HG03378 (cell line): ENCODE results near the gene TMPRSS6.

Source experiments
- ATAC-seq: cut with Tn5 transposase; IDR thresholded peaks from one replicate; pipeline ENCODE4 v1.9.1; 2021; ENCODE audit warnings: mild to moderate bottlenecking, moderate library complexity; ENCODE audit not compliant: unreplicated experiment

TMPRSS6 gene

DNA sequence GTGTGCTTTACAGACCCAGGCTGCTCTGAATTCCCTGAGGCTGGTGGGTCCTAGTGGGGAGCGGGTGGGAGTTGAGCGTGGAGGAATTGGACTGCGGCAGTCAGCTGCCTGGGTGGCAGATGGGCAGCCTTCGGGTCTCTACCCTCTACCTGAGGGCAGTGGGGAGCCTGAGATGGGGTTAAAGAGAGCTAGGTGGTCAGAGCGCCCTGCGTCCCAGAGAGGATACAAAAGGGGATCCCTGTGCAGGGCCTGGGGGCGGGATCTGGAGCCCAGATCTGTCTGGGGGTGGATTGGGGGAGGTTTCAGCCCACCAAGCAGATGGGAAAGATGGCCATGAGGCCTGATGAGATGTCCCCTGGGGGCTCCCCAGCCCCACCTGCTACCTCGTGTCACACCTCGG is 39.8 kb downstream of the TMPRSS6 start:
- no peak for ATAC-seq

DNA sequence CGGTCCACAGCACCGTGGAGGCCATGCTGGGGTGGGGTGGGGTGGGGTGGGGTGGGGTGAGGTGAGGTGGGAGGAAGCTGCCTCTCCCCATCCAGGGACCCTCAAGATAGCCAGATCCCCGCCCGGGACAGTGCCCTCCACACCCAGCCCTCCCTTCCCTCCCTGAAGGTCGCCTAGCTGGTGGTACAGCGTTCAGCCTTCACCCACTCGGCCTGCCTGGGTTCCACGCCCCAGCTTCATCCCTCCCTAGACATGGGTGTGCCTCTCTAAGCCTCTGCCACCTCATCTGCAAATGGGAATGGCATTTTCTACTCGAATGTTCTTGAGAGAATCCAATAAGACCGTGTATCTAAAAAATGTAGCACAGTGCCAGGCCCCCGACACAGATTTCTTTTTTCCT is 40.2 kb downstream of the TMPRSS6 start:
- no peak for ATAC-seq

DNA sequence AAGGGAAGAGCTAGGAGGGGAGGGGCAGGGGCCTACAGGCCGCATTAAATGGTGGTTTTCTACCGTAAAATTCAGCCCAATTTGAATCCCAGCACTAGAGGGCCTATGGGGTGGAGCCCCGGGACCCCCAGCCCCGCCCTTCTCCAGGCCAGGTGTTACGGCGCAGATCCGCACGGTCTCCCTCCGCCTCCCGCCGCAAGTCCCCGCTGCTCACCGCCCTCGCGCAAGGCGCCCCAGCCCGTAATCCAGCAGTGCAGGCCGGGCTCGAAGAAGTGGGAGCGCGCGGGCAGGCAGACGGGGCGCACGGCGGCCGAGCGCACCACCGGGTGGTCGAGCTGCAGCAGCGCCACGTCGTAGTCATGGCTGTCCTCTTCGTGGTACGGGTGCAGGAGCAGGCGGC is 40.7 kb downstream of the TMPRSS6 start:
- no peak for ATAC-seq

DNA sequence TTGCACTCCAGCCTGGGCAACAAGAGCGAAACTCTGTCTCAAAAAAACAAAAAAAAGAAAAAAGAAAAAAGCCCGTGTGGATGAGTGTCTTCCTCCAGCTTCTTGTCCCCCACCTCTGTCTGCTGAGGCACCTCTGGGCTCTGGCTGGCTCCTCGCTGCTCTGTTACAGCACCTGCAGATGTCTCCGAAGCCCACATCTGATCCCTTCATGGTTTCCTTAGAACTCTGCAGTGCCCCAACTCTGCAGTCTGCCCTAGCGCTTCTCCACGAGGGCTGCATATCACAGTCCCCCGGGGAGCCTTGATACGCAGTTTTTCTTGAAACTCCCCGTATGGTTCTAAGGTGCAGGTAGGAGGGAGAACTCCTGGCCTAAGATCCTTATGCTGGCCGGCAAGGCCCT is 42.1 kb downstream of the TMPRSS6 start:
- ATAC-seq = no peak

DNA sequence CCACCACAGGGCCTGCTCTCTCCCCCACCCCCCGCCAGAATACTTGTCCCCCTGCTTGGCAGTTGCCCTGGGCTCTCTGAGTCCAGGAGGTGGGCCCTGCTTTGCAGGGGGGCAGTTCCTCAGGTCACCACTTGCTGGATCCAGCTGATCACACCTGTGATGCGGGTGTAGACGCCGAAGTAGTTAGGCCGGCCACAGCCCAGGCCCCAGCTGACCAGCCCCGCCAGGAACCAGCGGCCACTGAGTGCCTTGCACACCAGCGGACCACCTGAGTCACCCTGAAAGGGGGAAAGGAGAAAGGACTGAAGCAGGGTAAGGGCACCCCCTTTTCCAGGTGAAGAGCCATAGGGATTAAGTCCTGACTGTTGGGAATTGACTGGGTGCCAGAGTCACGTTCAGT is 43.6 kb downstream of the TMPRSS6 start:
- ATAC-seq = no peak

DNA sequence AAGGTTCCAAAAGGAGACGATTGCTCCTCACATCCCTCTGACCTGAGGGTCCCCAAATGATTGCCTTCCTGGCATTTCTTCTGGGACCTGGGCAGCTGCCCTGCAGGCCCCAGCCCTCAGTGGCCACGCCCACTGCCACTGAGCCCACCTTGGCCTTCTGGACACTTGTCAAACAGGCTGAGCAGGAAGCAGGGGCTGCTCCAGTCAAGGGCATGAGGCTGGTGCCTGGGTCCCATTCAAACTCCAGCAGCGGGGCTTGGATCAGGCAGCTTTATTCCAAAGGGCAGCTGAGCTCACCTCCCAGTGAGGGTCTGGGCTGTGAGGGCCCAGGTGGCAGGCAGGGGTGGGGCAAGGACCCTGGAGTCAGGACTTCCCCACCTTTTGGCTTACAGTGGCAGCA is 44.3 kb downstream of the TMPRSS6 start:
- no peak for ATAC-seq

DNA sequence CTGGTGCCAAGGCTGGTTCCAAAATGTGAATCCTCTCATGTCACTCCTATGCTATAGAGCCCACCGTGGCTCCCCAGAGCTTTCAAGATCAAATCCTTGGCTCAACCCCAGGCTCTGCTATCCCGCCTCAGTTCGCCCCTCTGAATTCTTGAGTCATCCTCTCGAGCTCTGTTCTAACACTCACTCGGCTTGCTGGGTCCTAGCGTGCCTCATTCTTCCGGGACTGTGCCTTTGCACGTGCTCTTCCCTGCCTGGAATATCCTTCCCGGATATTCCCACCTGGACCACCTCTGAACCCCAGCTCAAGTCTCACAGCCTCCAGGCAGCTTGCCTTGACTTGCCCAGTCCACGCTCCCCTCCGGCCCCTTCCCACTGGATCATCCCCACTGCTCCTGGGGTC is 45.0 kb downstream of the TMPRSS6 start:
- no peak for ATAC-seq

DNA sequence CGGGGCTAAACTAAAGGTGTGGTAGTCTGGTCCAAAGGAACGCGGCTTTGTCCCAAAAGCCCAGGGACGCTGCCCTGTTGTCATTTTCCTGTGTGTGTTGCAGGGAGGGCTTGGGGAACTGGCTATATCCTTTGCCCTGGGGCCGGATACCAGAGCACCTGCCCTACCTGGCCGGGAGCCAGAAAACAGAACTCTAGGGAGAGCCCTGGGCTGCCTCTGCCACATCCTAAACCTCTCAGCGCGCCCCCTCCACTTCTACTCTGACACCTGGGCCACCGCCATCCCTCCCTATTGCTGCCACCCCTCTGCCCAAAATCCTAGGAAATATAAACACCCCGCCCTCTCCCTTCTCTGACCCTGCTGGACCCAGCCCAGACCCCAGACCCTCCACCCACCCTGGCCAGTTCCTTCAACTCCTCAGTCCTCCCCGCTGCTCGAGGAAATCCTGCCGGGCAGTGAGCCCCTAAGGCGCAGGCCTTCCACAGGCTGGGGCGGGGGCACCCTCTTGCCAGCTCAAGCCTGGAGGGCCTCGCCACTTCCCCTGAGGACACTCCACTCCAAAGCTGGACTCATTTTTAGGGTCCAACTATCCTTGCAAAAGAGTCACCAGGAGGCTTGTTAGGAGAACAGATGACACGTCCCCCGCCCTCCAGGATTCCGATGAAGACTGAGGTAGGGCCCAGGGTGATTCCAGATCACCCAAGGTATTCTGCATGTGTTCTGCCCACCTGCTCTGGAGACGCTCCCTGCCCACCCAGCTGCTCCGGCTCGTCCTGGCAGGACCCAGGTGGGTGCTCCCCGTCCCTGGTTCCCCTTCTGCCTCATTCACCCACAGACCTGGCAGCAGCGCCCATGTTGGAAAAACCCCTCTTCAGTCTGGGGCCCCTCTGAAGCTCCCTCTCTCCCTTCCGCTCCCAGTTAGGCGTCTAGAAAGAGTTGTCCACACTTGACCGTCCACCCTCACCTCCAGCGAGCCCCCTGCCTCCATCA is 45.8 kb downstream of the TMPRSS6 start:
- ATAC-seq = no peak

DNA sequence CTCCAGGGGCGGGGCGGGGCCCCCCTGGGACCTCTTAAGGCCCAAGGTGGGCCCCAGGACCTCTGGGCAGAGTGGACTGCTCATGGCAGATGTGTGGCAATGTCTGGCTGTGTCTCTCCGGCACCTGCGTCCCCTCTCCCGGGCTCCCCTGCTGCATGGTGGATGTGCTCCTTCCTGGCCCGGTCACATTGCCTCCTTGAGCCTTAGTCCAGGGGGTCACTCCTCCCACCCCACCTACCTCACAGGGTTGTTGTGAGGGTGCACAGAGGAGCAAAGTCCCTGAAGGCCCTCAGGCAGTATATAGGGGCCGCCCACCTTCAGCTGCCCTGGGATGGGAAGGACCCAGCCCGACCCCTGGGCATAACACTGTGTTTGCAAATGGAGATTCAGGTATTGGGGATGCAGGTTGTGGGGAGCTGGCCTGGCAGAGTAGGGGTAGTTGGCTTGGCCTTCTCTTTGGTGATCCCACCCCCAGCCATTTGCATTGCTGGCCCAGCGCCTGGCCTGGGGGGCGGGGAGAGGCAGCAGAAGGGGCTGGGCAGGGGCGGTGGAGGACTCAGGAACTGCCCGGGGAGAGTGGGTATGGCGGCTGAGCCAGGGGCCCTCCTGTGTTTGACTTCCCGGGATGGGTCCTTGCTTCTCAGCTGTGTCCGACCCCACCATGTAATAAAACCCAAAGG is 46.7 kb downstream of the TMPRSS6 start:
- no peak for ATAC-seq

GRCh38 chr22:37062376-37062675 is 47.2 kb downstream of the TMPRSS6 start:
- no peak for ATAC-seq

DNA sequence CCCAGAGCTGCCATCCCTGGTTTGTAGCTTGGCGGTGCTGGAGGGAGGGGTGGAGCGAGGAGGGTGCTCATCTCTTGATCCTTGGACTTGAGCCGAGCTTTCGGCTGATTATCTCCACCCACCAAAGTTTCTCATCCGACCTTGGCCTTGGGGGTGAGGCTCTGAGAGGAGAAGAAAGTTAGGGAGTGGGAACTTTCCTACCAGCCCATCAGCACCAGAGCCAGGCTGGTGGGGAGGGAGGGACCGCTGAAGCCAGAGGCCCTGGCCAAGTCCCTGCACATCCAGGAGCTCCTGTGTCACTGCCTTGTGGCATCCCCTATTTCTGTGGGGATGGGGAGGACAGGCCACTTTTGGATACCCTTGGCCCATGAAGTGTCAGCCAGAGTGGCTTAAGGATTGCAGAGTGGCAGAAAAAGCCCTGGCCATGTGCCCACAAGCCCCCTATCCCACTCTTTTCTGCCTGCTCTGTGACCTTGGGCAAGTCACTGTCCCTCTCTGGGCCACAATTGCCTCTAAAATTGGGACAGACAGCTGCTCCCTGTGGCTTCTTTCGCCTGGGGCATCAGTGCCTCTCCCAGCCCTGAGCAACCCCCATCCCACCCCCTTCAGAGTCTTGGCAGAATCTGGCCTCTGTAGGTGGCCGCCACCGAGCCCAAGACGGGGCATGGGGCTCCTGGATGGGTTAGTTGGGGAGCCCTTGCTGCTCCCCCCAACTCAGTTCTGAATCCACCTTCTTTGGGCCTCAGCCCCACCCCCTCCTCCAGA is 47.7 kb downstream of the TMPRSS6 start:
- ATAC-seq = no peak

DNA sequence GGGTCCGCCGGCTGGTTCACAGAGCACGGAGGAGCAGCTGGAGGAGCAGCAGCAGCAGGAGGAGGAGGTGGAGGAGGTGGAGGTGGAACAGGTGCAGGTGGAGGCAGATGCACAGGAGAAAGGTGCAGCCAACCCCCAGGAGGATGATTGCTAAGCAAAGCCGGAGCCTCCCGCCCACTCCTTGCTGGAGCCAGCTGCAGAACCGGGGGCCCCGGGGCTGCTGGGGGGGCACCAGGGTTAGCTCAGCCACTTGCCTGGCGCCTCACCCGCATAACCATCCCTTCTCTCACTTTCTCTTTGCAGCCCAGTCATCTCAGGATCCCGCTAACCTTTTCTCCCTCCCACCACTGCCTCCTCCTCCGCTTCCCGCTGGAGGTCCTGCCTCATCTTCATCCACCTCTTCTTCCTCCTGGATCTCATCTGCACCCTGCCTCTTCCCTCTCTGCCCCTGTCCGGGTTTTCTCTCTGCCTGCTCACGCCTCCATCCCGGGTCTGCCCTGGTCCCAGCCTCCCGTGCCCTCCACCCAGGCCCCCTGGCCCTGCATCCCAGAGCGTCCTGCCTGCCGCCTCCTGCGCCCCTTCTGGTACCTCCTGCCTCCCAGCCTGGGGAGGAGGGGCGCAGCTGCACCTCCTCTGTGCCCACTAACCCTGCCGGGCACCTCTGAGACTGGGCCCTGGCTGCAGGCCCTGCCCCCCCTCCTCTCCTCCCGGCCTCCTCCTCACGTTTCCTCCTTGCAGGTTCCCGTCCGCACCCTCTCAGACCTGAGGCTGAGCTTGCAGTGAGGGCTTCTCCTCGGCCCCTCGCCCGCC is 48.5 kb downstream of the TMPRSS6 start:
- no peak for ATAC-seq

- ATAC-seq = no peak
Observed at GRCh38 chr22:37059876-37060449, 49.5 kb downstream of the TMPRSS6 start.

DNA sequence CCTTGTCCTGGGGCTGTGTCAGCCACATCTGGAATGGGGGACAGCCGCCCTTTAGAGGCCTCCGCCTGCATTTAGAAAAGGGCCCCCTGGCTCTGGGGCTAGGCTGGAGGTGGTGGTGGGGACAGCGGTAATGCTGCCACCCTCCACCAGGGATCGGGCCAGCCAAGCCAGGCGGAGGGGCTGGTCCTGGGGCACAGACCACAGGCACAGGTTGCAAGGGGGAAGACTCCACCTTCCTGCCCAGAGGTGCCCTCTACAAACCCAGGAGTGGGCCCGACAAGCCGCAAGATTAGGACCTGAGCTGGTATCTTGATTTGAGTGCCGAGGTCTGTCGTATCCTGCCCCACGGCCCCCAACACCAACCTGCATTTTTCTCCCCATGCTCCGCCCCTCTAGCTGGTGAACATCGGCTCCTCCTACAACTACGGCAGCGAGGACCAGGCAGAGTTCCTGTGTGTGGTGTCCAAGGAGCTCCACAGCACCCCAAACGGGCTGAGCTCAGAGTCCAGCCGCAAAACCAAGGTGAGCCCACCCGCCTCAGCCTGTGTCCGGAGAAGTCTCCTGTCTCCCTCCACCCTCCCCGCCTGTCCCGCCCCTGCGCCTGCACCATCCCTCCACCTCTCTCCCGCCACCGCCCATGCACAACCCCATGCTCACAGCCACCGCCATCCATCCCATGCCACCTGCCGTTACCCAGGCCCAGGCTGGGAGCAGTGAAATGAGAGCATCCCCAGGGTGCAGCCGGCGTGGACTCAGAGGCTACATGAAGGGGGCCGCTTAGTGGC is 50.4 kb downstream of the TMPRSS6 start:
- no peak for ATAC-seq

DNA sequence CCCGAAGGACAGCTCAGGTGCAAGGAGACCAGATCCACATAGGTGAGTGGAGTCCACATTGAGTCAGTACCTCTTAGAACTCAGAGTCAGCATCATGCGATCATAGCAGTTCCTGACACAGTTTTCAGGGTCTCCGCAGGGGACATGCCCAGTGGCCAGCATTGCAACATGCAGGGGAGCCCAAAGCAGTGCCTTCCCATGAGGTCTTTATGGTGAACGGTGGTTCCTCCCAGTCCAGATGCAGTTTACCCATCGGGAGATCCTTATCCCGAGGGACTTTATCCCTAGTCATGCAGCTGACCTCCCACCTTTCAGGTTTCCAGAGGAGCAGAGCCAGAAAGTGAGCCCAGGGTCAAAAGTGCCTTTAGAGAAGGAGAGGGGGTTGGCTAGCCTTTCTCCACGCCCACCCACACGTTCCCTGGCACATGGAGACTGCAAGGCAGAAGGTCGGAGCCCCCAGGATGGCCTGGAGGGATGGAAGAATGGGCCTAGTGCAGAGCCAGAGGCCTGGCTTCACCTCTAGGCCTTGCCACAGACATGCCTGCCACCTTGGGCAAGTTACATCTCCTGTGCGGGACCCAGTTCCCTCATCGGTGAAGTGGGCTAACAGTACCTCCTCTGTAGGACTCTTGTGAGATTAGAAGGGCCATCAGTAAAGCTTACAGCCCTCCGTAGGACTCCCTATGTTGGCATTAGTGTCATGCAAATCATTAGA is 51.6 kb downstream of the TMPRSS6 start:
- ATAC-seq = no peak

GRCh38 chr22:37057226-37057625 is 52.3 kb downstream of the TMPRSS6 start:
- no peak for ATAC-seq

DNA sequence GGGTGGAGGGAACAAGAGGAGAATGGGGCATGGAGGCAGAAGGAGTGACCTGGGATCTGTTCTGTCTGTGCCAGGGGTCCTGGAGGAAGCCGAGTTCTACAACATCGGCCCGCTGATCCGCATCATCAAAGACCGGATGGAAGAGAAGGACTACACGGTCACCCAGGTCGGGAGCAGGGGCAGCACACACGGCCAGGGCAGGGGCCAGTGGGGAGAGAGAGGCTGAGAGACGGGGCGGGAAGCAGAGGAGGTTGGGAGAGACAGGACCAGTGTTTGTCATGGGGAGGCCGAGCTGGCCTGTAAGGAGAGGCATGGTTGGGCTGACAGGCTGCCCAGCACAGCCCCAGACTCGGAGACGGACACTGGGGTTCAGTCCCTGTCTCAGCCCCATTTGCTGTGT is 53.3 kb downstream of the TMPRSS6 start:
- no peak for ATAC-seq

DNA sequence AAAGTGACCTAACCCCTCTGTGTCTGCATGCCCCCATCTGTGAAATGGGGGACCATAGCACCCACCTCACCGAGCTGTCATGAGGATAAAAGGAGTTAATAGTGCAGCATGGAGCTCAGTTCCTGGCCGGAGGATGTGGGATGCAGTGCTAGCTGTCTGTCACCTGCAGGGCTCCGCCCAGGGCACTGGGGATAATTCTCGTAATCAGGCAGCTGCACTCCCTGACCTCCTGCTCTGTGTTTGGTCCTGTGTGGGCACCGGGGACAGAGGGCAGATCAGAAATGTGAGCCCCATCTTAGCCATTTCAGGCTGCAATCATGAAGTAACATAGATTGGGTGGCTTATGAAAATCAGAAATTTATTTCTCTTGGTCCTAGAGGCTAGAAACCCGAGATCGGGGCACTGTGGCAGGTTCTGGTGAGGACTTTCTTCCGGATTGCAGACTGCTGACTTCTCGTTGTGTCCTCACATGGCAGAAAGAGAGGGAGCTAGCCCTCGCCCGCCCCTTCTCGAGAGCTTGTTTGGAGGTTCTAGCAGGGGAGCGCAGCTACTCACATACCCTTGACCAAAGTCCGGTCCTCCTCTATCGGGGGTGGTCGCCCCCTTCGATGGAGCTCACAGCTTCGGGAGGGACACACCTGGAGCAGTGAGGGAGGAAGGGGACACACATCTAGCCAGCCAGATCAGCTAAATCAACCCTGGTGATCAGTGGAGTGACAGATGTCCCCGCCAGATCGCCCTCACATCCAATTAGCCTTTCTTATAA is 54.7 kb downstream of the TMPRSS6 start:
- no peak for ATAC-seq
